Activated B cell treated with CpG ODN at 0.5 μM for 24 hours (primary cell): Measurements from ENCODE around the gene TMEM205. TPM values are rescaled to one million over a fixed set of nuclear protein-coding genes. Genes with fewer than 3 reads are reported as not detected.

ENCODE experiments used
- ATAC-seq: fragments of 200-7000 bp; cut with Tn5 transposase; one replicate; pipeline ENCODE4 v1.10.0; 2021; ENCODE audit warnings: low read depth, mild to moderate bottlenecking, moderate library complexity
- CTCF ChIA-PET: fragments of 350-600 bp; sonication (Branson Sonifier 250); formaldehyde crosslinking; loops from one replicate; lab custom pipeline; 2021; ENCODE audit warnings: antibody characterized with exemption; lab: Charles Lee
- POLR2A ChIA-PET: fragments of 350-600 bp; sonication (Branson Sonifier 250); formaldehyde crosslinking; loops from one replicate; lab custom pipeline; 2021; ENCODE audit warnings: antibody characterized with exemption; lab: Charles Lee
- DNase-seq: peaks from one replicate; pipeline ENCODE4 v3.0.0; 2022
- H3K27ac Mint-ChIP-seq: one replicate; pipeline ENCODE4 v1.8.0; 2020; ENCODE audit warnings: mixed read lengths
- H3K27me3 Mint-ChIP-seq: one replicate; pipeline ENCODE4 v1.8.0; 2021; ENCODE audit warnings: mixed read lengths
- H3K36me3 Mint-ChIP-seq: one replicate; pipeline ENCODE4 v1.8.0; 2021; ENCODE audit warnings: low read depth, mixed read lengths
- H3K4me1 Mint-ChIP-seq: one replicate; pipeline ENCODE4 v1.8.0; 2021; ENCODE audit warnings: mixed read lengths
- H3K4me3 Mint-ChIP-seq: one replicate; pipeline ENCODE4 v1.8.0; 2020; ENCODE audit warnings: mild to moderate bottlenecking, mixed read lengths
- H3K9me3 Mint-ChIP-seq: one replicate; pipeline ENCODE4 v1.8.0; 2020; ENCODE audit warnings: mixed read lengths
- CTCF ChIP-seq: fragments of 200-600 bp; IDR thresholded peaks from one replicate; pipeline ENCODE4 v1.8.0; 2022; ENCODE audit warnings: antibody characterized with exemption, mild to moderate bottlenecking
- intact Hi-C: fragments of 100-400 bp; cut with micrococcal nuclease; formaldehyde crosslinking; loops from one replicate; pipeline ENCODE4 v1.15.1; 2024
- total RNA-seq: library from RNA; stranded (reverse); gene quantifications from 2 replicates; pipeline ENCODE4 v1.2.3, GENCODE V29; 2022

Gene TMEM205
- total RNA-seq, 1 donor from 2014 or later, result 68.1 TPM

- no peak overlapping the region for H3K4me3 Mint-ChIP-seq
- intact Hi-C loops, result no loop called here
- no peak for TF ChIP-seq CTCF
- CTCF ChIA-PET, result no interaction called here
- no peaks in the 10 kb centered on the region for H3K9me3 Mint-ChIP-seq
- no peak overlapping the region for H3K27ac Mint-ChIP-seq
- H3K4me1 Mint-ChIP-seq, result peaks cover 6% of the 10 kb centered on the region
- DNase-seq (no peak), ATAC-seq (no peak)
- peaks cover 30% of the 10 kb centered on the region for H3K36me3 Mint-ChIP-seq
- POLR2A ChIA-PET, result interaction anchor here (0.6 kb wide), 1 partner anchor 43 kb away, joined by 9 read pairs; no protein-coding TSS in a partner anchor
- no peaks in the 10 kb centered on the region for H3K27me3 Mint-ChIP-seq
Measured at GRCh38 chr19:11370744-11371143, 24.7 kb upstream of the TMEM205 start.

- H3K9me3 Mint-ChIP-seq, result no peaks in the 10 kb centered on the region
- ChIA-PET POLR2A (no interaction called here), CTCF (interaction anchor here (2.6 kb wide), 1 partner anchor 14 kb away, joined by 7 read pairs; no protein-coding TSS in a partner anchor)
- ATAC-seq (no peak), DNase-seq (no peak)
- peaks cover 38% of the 10 kb centered on the region for H3K36me3 Mint-ChIP-seq
- intact Hi-C loops, result no loop called here
- no peak overlapping the region for H3K4me3 Mint-ChIP-seq
- H3K4me1 Mint-ChIP-seq, result peaks cover 2% of the 10 kb centered on the region
- TF ChIP-seq CTCF, result no peak
- H3K27me3 Mint-ChIP-seq, result no peaks in the 10 kb centered on the region
- no peak overlapping the region for H3K27ac Mint-ChIP-seq
Measured at GRCh38 chr19:11367528-11367927, 21.5 kb upstream of the TMEM205 start.

GRCh38 chr19:11365557-11366117, 19.6 kb upstream of the TMEM205 start:
- CTCF ChIA-PET, result no interaction called here
- no peak for ATAC-seq

GRCh38 chr19:11364935-11365334, 18.9 kb upstream of the TMEM205 start:
- ATAC-seq, result no peak
- intact Hi-C loops, result no loop called here

More at GRCh38 chr19:11365557-11366117, 19.6 kb upstream of the TMEM205 start:
- no peak overlapping the region for H3K4me3 Mint-ChIP-seq
- H3K36me3 Mint-ChIP-seq, result peaks cover 31% of the 10 kb centered on the region
- H3K9me3 Mint-ChIP-seq, result no peaks in the 10 kb centered on the region
- intact Hi-C loops, result no loop called here
- no peak overlapping the region for H3K27ac Mint-ChIP-seq
- no peak for TF ChIP-seq CTCF
- peaks cover 2% of the 10 kb centered on the region for H3K4me1 Mint-ChIP-seq
- H3K27me3 Mint-ChIP-seq, result no peaks in the 10 kb centered on the region
- POLR2A ChIA-PET, result interaction anchor here (0.7 kb wide), 1 partner anchor 16 kb away, joined by 5 read pairs; no protein-coding TSS in a partner anchor
- no peak for DNase-seq

More at GRCh38 chr19:11364935-11365334, 18.9 kb upstream of the TMEM205 start:
- H3K36me3 Mint-ChIP-seq, result peaks cover 30% of the 10 kb centered on the region
- H3K9me3 Mint-ChIP-seq, result no peaks in the 10 kb centered on the region
- no peak for DNase-seq
- no peaks in the 10 kb centered on the region for H3K27me3 Mint-ChIP-seq
- CTCF ChIA-PET, result no interaction called here
- no peak overlapping the region for H3K27ac Mint-ChIP-seq
- H3K4me3 Mint-ChIP-seq, result no peak overlapping the region
- H3K4me1 Mint-ChIP-seq, result peaks cover 2% of the 10 kb centered on the region
- no peak for TF ChIP-seq CTCF
- POLR2A ChIA-PET, result no interaction called here
